K562 (cell line): ENCODE results near the gene ADAT3. TPM values are rescaled to one million over a fixed set of nuclear protein-coding genes. Genes with fewer than 3 reads are reported as not detected.
A peak's percentile ranks its signal among the peaks of the same experiment; 100 is the strongest.

Experiments used
- AFF4 ChIP-seq: sonication (generic); formaldehyde crosslinking; IDR thresholded peaks from 2 replicates; pipeline ENCODE4 v1.8.0; 2023; ENCODE audit warnings: mild to moderate bottlenecking, missing genetic modification reagents
- CHD2 ChIP-seq: IDR thresholded peaks from 2 replicates; pipeline ENCODE4 v1.6.1; 2011; ENCODE audit warnings: low read depth, low read length
- DACH1 ChIP-seq: fragments of 450-650 bp; IDR thresholded peaks from 2 replicates; pipeline ENCODE4 v1.6.1; 2018; ENCODE audit not compliant: partially characterized antibody
- HIVEP1 ChIP-seq: fragments of 250-450 bp; sonication (Bioruptor Pico); IDR thresholded peaks from 2 replicates; pipeline ENCODE4 v1.4.0; 2020; ENCODE audit warnings: mild to moderate bottlenecking
- MEF2A ChIP-seq: IDR thresholded peaks from 2 replicates; pipeline ENCODE4 v1.6.1; 2011; ENCODE audit warnings: low read depth, mild to moderate bottlenecking, low read length, moderate library complexity; ENCODE audit not compliant: control insufficient read depth
- RFX1 ChIP-seq: fragments of 450-650 bp; IDR thresholded peaks from 2 replicates; pipeline ENCODE4 v1.6.1; 2016; ENCODE audit warnings: mild to moderate bottlenecking, moderate library complexity
- SAFB ChIP-seq: fragments of 200-400 bp; formaldehyde crosslinking; IDR thresholded peaks from 2 replicates; pipeline ENCODE4 v1.6.1; 2017; ENCODE audit warnings: low read depth, low read length, borderline replicate concordance
- SMARCC2 ChIP-seq: fragments of 450-650 bp; IDR thresholded peaks from 2 replicates; pipeline ENCODE4 v1.6.1; 2017; ENCODE audit warnings: antibody characterized with exemption, moderate library complexity, mild to moderate bottlenecking, low read depth
- STAT5B ChIP-seq: fragments of 250-450 bp; sonication (Bioruptor Pico); IDR thresholded peaks from 2 replicates; pipeline ENCODE4 v1.8.0; 2021; ENCODE audit warnings: mild to moderate bottlenecking, inconsistent platforms
- XRCC4 ChIP-seq: IDR thresholded peaks from one replicate; pipeline ENCODE4 v1.6.1; 2011; ENCODE audit not compliant: insufficient read depth, insufficient read length; ENCODE audit errors: extremely low read depth
- ZFPM2 ChIP-seq: fragments of 250-450 bp; sonication (Bioruptor Pico); IDR thresholded peaks from 2 replicates; pipeline ENCODE4 v1.5.1; 2022; ENCODE audit warnings: mild to moderate bottlenecking
- ZNF134 ChIP-seq: fragments of 250-450 bp; sonication (Bioruptor Pico); conservative IDR thresholded peaks from 2 replicates; pipeline ENCODE4 v1.4.0; 2020
- ZNF318 ChIP-seq, 2 experiments: fragments of 450-650 bp; IDR thresholded peaks; 2 replicates each; pipeline ENCODE4 v1.6.1; 2016; ENCODE audit warnings: mild to moderate bottlenecking in 2 of 2, borderline replicate concordance in 1 of 2, low read depth in 1 of 2, moderate library complexity in 1 of 2
- ZNF354B ChIP-seq: fragments of 250-450 bp; sonication (Bioruptor Pico); IDR thresholded peaks from 2 replicates; pipeline ENCODE4 v1.4.0; 2020
- polyA plus RNA-seq, 8 experiments: library from polyadenylated mRNA; depleted of rRNA in 4 of 8; stranded (reverse) in 5 of 8; unstranded in 3 of 8; fragments of >200 nt; fragmentation: Nextera tagmentation in 2 of 8; fragmentation: Illumina TruSeq in 1 of 8; extraction: Ambion mirVana in 2 of 8; extraction: Trizol in 1 of 8; gene quantifications; 2 replicates each; pipeline versions ENCODE4 v1.2.1 to v1.2.3, GENCODE V29; 2011 to 2014; ENCODE audit warnings: inconsistent platforms in 1 of 8, missing spikeins in 1 of 8
- total RNA-seq, 7 experiments: library from RNA; depleted of rRNA in 6 of 7; stranded (reverse); fragments of >200 nt in 6 of 7; fragmentation: Illumina TruSeq in 2 of 7; extraction: Trizol in 2 of 7; gene quantifications; 2 replicates each; pipeline versions ENCODE4 v1.2.1 to v1.2.3, GENCODE V29; 2011 to 2021; ENCODE audit warnings: low replicate concordance in 1 of 7
- TF ChIP-seq, protein P1 (sequence below): sonication (generic); formaldehyde crosslinking; IDR thresholded peaks from 2 replicates; pipeline ENCODE4 v1.8.0; 2022; ENCODE audit warnings: mild to moderate bottlenecking, low read depth, missing genetic modification reagents

ADAT3 gene
- total and polyA plus RNA-seq, 9 of the 15 experiments (the other 6 are each of a cell fraction or from before 2014, with no cell fraction given): 0.67 to 15.6 (median 7.8) TPM; not detected in 4

- TF ChIP-seq ZNF318 (IDR thresholded peaks at IDR 0.05; ENCODE audit: borderline replicate concordance in 1 of 2, low read depth in 1 of 2): no peak
- no peak for TF ChIP-seq XRCC4
- TF ChIP-seq SMARCC2: no peak
- TF ChIP-seq AFF4 (CRISPR knock-in tag): 0 out of 2 replicates have a peak, but pooled peaks have one; percentile 60
- TF ChIP-seq ZFPM2 (CRISPR knock-in tag): 0 out of 2 replicates have a peak, but pooled peaks have one; percentile 38
- TF ChIP-seq ZNF134 (CRISPR knock-in tag): 0 out of 2 replicates have a peak, but pooled peaks have one; percentile 45
- TF ChIP-seq DACH1: peak; percentile 96
- TF ChIP-seq, protein P1, sequence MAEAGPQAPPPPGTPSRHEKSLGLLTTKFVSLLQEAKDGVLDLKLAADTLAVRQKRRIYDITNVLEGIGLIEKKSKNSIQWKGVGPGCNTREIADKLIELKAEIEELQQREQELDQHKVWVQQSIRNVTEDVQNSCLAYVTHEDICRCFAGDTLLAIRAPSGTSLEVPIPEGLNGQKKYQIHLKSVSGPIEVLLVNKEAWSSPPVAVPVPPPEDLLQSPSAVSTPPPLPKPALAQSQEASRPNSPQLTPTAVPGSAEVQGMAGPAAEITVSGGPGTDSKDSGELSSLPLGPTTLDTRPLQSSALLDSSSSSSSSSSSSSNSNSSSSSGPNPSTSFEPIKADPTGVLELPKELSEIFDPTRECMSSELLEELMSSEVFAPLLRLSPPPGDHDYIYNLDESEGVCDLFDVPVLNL (CRISPR knock-in tag): no peak; the same call in 1 of the 2 replicates
- no peak for TF ChIP-seq STAT5B
- TF ChIP-seq CHD2: peak; percentile 96
- peak; percentile 72; the same call in 1 of the 2 replicates for TF ChIP-seq RFX1
- TF ChIP-seq SAFB: no peak
- no peak for TF ChIP-seq MEF2A
- TF ChIP-seq HIVEP1: no peak
- no peak for TF ChIP-seq ZNF354B (CRISPR knock-in tag)
These were observed at the start of gene ADAT3, which contains the start of gene SCAMP4 (continued) for GRCh38 chr19:1905110-1905862.
